H1 (cell line): ENCODE data around the gene ZDHHC8.

Experiments
- ASH2L ChIP-seq: fragments of 200-600, 300-600 bp; sonication (generic); IDR thresholded peaks from one replicate; pipeline ENCODE4 v1.7.1; 2017; ENCODE audit warnings: low read length
- CBX5 ChIP-seq: fragments of 300-800, 300-1000 bp; sonication (generic); IDR thresholded peaks from 2 replicates; pipeline ENCODE4 v1.7.1; 2016; ENCODE audit warnings: antibody characterized with exemption, low read length, low read depth
- EZH2 ChIP-seq: fragments of 200-600 bp; sonication (generic); IDR thresholded peaks from 2 replicates; pipeline ENCODE4 v1.7.1; 2012; ENCODE audit warnings: low read depth, mild to moderate bottlenecking, moderate library complexity, low read length, inconsistent platforms; ENCODE audit not compliant: severe bottlenecking
- JUN ChIP-seq: IDR thresholded peaks from 2 replicates; pipeline ENCODE4 v1.6.1; 2011; ENCODE audit warnings: low read depth, mild to moderate bottlenecking, improper control_type of control experiment, low read length
- KDM5A ChIP-seq: fragments of 200-600 bp; IDR thresholded peaks from 2 replicates; pipeline ENCODE4 v1.7.1; 2012; ENCODE audit warnings: mild to moderate bottlenecking, low read length, inconsistent platforms, mixed read lengths
- POLR2A ChIP-seq, 2 experiments: IDR thresholded peaks; 1 replicate in 1 of 2; 2 replicates in 1 of 2; pipeline ENCODE4 v1.6.1; 2011; ENCODE audit warnings: low read depth in 2 of 2, low read length in 2 of 2, mild to moderate bottlenecking in 2 of 2; ENCODE audit errors: control extremely low read depth in 1 of 2
- RFX5 ChIP-seq: IDR thresholded peaks from 2 replicates; pipeline ENCODE4 v1.6.1; 2011; ENCODE audit warnings: low read depth, low read length, improper control_type of control experiment, borderline replicate concordance
- RXRA ChIP-seq: IDR thresholded peaks from 2 replicates; pipeline ENCODE4 v1.6.1; 2011; ENCODE audit warnings: low read depth, mild to moderate bottlenecking, low read length, moderate library complexity; ENCODE audit not compliant: insufficient read depth
- ZNF274 ChIP-seq: IDR thresholded peaks from 2 replicates; pipeline ENCODE4 v1.7.0; 2012; ENCODE audit warnings: low read length, borderline replicate concordance; ENCODE audit errors: extremely low read depth
- TF ChIP-seq, protein P1 (sequence below), 3 experiments: IDR thresholded peaks; 1 replicate in 2 of 3; 2 replicates in 1 of 3; pipeline versions ENCODE4 v1.5.1 to v1.6.1; 2011; ENCODE audit warnings: low read length in 3 of 3, mild to moderate bottlenecking in 3 of 3, inconsistent platforms in 2 of 3, low read depth in 1 of 3, moderate library complexity in 1 of 3; ENCODE audit not compliant: insufficient read depth in 1 of 3; ENCODE audit errors: control extremely low read depth in 1 of 3

DNA sequence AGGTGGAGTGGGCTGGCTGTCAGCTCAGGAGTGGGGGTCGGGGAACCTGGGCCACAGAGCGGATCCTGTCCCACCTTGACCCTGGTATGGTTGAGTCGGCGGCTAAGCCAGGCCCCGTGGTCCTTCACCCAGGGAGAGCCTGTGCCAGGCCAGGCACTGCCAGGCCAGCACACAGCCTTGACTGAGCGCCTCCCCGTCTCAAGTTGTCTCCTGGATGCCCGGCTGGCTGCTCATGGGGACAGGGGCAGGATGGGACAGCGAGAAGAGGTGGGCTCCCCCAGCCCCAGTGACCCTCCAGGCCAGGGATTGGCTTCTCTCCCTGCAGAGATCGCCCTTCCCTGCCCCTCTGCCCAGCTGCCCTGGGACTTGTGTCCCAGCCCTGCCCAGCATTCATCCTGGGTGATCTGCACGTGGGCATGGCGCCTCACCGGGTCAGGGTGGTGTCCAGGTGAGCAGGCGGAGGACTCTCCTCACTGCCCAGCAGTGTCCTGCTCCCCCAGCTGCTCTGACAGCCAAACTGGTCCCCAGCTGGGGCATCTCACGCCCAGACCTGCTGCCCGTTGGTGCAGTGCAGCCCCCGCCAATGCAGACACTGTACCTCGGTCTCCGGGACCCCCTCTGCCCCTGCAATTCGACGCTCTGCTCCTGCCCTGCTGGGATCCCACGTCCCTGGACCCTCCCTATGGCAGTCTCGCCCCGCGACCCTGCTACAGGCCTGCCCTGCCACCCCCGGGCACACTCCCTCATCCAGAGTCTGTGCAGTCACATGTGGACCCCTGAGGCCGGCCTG lies 48.0 kb downstream of the ZDHHC8 start:
- TF ChIP-seq, protein P1, sequence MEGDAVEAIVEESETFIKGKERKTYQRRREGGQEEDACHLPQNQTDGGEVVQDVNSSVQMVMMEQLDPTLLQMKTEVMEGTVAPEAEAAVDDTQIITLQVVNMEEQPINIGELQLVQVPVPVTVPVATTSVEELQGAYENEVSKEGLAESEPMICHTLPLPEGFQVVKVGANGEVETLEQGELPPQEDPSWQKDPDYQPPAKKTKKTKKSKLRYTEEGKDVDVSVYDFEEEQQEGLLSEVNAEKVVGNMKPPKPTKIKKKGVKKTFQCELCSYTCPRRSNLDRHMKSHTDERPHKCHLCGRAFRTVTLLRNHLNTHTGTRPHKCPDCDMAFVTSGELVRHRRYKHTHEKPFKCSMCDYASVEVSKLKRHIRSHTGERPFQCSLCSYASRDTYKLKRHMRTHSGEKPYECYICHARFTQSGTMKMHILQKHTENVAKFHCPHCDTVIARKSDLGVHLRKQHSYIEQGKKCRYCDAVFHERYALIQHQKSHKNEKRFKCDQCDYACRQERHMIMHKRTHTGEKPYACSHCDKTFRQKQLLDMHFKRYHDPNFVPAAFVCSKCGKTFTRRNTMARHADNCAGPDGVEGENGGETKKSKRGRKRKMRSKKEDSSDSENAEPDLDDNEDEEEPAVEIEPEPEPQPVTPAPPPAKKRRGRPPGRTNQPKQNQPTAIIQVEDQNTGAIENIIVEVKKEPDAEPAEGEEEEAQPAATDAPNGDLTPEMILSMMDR (IDR thresholded peaks at IDR 0.05; ENCODE audit: control extremely low read depth in 1 of 3, insufficient read depth in 1 of 3, low read depth in 1 of 3, low read length in 3 of 3), result no peak
- no peak for TF ChIP-seq ZNF274
- no peak for TF ChIP-seq EZH2
- TF ChIP-seq POLR2A (IDR thresholded peaks at IDR 0.05; ENCODE audit: control extremely low read depth in 1 of 2, low read depth in 2 of 2, low read length in 2 of 2), result no peak
- TF ChIP-seq RXRA, result no peak
- no peak for TF ChIP-seq RFX5
- no peak for TF ChIP-seq CBX5
- no peak for TF ChIP-seq JUN
- no peak for TF ChIP-seq ASH2L
- TF ChIP-seq KDM5A, result no peak
